Transverse colon (tissue), 4 donors: ENCODE results near the gene NHS.

ENCODE experiments used
- CTCF ChIP-seq, 5 experiments: fragments of 200-600 bp in 3 of 5; fragments of 450-650 bp in 2 of 5; sonication (generic) in 3 of 5; IDR thresholded peaks; 1 replicate in 2 of 5; 2 replicates in 3 of 5; pipeline ENCODE4 v1.5.1; 2016 to 2017; ENCODE audit warnings: antibody characterized with exemption in 5 of 5, inconsistent platforms in 3 of 5, mild to moderate bottlenecking in 2 of 5, moderate library complexity in 1 of 5
- EP300 ChIP-seq: sonication (generic); formaldehyde crosslinking; IDR thresholded peaks from one replicate; pipeline ENCODE4 v1.6.1; 2017; ENCODE audit warnings: antibody characterized with exemption, low read depth
- POLR2A ChIP-seq: fragments of 450-650 bp; IDR thresholded peaks from one replicate; pipeline ENCODE4 v1.6.1; 2016; ENCODE audit warnings: antibody characterized with exemption, mild to moderate bottlenecking, moderate library complexity
- POLR2AphosphoS5 ChIP-seq, 3 donors: sonication (generic); formaldehyde crosslinking; IDR thresholded peaks; one replicate each; pipeline ENCODE4 v1.6.1; 2016; ENCODE audit warnings: antibody characterized with exemption in 3 of 3

GRCh38 chrX:17542123-17542522 is 167.1 kb downstream of the NHS start:
- TF ChIP-seq POLR2AphosphoS5 (IDR thresholded peaks at IDR 0.05) (no peak), CTCF (IDR thresholded peaks at IDR 0.05) (no peak), POLR2A (no peak), EP300 (no peak)
